ENCODE results near the gene AKR1B1. TPM values are rescaled to one million over a fixed set of nuclear protein-coding genes. Genes with fewer than 3 reads are reported as not detected.

The AKR1B1 gene
- total and polyA plus RNA-seq, 2 of the 13 experiments (the other 11 are each of a cell fraction or from before 2014, with no cell fraction given), result 89.9 to 133 TPM

DNA sequence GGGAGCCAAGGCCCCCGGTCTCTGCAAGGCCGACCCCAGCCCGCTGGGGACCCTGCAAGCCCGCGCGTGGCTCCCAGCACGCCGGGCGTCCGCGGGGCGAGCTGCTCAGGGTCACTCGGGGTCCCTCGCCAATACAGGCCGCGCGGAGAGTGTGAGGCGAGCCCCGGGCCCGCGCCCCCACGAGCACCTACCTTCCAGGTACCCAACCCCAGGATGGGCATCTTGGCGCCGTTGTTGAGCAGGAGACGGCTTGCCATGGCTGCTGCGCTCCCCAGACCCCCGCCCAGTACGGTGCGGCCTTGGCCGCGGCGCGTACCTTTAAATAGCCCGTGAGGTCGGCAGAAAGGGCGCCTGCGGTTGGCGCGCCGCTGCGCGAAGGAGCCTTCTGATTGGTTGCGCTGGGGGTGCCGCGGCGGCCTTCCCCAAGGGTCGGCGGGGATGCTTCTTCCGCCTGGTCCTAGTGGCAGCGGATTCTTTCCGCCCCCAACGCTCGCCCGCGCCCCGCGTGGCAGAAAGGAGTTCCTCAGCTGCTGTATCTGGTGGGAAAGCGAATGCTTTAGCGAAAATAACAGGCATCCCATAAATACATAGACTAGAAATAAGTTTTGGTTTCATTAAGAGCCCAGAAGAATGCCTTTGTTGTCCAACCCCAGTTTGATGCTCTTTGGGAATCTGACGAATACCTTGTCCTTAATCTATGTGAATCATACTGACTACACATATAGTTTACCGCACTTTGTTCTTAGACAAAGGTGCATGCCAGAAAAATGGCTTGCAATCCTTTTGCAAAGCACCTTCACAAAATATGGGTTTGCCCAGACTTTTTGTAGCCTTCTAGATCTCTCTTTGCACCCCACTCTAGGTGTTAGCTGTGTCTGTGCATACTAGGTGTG, at the start of gene AKR1B1 (continued):
- TF ChIP-seq ZNF138 (CRISPR knock-in tag; IDR thresholded peaks at IDR 0.05; ENCODE audit: low read depth) (peak; percentile 74; the same call in 1 of the 2 replicates), HOXA3 (CRISPR knock-in tag; IDR thresholded peaks at IDR 0.05) (peak; percentile 77), ZNF781 (CRISPR knock-in tag; IDR thresholded peaks at IDR 0.05; ENCODE audit: borderline replicate concordance, not compliant biosample characterization) (no peak), ZNF550 (CRISPR knock-in tag; IDR thresholded peaks at IDR 0.05; ENCODE audit: borderline replicate concordance) (no peak), ZNF460 (CRISPR knock-in tag; IDR thresholded peaks at IDR 0.05; ENCODE audit: borderline replicate concordance) (no peak), CC2D1A (CRISPR knock-in tag; IDR thresholded peaks at IDR 0.05) (no peak), GPN1 (CRISPR knock-in tag; IDR thresholded peaks at IDR 0.05; ENCODE audit: borderline replicate concordance) (no peak), ZNF605 (CRISPR knock-in tag; IDR thresholded peaks at IDR 0.05) (peak; percentile 80), TBX3 (IDR thresholded peaks at IDR 0.05; ENCODE audit: borderline replicate concordance) (peak; percentile 60), CBX1 (IDR thresholded peaks at IDR 0.05; ENCODE audit: low read depth) (no peak), ZNF501 (CRISPR knock-in tag; IDR thresholded peaks at IDR 0.05) (peak; percentile 70), WIZ (CRISPR knock-in tag; IDR thresholded peaks at IDR 0.05) (0 out of 2 replicates have a peak, but pooled peaks have one; percentile 46), ZFP90 (CRISPR knock-in tag; IDR thresholded peaks at IDR 0.05; ENCODE audit: borderline replicate concordance) (peak; percentile 83)
- TF ChIP-seq, protein P1, sequence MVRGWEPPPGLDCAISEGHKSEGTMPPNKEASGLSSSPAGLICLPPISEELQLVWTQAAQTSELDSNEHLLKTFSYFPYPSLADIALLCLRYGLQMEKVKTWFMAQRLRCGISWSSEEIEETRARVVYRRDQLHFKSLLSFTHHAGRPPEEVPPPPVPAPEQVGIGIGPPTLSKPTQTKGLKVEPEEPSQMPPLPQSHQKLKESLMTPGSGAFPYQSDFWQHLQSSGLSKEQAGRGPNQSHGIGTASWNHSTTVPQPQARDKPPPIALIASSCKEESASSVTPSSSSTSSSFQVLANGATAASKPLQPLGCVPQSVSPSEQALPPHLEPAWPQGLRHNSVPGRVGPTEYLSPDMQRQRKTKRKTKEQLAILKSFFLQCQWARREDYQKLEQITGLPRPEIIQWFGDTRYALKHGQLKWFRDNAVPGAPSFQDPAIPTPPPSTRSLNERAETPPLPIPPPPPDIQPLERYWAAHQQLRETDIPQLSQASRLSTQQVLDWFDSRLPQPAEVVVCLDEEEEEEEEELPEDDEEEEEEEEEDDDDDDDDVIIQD (CRISPR knock-in tag; IDR thresholded peaks at IDR 0.05; ENCODE audit: low read depth), result peak; percentile 96
- TF ChIP-seq, protein P2, sequence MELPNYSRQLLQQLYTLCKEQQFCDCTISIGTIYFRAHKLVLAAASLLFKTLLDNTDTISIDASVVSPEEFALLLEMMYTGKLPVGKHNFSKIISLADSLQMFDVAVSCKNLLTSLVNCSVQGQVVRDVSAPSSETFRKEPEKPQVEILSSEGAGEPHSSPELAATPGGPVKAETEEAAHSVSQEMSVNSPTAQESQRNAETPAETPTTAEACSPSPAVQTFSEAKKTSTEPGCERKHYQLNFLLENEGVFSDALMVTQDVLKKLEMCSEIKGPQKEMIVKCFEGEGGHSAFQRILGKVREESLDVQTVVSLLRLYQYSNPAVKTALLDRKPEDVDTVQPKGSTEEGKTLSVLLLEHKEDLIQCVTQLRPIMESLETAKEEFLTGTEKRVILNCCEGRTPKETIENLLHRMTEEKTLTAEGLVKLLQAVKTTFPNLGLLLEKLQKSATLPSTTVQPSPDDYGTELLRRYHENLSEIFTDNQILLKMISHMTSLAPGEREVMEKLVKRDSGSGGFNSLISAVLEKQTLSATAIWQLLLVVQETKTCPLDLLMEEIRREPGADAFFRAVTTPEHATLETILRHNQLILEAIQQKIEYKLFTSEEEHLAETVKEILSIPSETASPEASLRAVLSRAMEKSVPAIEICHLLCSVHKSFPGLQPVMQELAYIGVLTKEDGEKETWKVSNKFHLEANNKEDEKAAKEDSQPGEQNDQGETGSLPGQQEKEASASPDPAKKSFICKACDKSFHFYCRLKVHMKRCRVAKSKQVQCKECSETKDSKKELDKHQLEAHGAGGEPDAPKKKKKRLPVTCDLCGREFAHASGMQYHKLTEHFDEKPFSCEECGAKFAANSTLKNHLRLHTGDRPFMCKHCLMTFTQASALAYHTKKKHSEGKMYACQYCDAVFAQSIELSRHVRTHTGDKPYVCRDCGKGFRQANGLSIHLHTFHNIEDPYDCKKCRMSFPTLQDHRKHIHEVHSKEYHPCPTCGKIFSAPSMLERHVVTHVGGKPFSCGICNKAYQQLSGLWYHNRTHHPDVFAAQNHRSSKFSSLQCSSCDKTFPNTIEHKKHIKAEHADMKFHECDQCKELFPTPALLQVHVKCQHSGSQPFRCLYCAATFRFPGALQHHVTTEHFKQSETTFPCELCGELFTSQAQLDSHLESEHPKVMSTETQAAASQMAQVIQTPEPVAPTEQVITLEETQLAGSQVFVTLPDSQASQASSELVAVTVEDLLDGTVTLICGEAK (IDR thresholded peaks at IDR 0.05), result no peak
- TF ChIP-seq, protein P2 (CRISPR knock-in tag; IDR thresholded peaks at IDR 0.05), result peak; percentile 61
- TF ChIP-seq, protein P3, sequence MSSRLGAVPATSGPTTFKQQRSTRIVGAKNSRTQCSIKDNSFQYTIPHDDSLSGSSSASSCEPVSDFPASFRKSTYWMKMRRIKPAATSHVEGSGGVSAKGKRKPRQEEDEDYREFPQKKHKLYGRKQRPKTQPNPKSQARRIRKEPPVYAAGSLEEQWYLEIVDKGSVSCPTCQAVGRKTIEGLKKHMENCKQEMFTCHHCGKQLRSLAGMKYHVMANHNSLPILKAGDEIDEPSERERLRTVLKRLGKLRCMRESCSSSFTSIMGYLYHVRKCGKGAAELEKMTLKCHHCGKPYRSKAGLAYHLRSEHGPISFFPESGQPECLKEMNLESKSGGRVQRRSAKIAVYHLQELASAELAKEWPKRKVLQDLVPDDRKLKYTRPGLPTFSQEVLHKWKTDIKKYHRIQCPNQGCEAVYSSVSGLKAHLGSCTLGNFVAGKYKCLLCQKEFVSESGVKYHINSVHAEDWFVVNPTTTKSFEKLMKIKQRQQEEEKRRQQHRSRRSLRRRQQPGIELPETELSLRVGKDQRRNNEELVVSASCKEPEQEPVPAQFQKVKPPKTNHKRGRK (CRISPR knock-in tag; IDR thresholded peaks at IDR 0.05), result no peak

Data from HepG2 (cell line).